AG10803 (cell line): Measurements from ENCODE around the gene FEM1C.

Experiments used
- DNase-seq: peaks from one replicate; pipeline ENCODE4 v3.0.0; 2010; ENCODE audit warnings: low read depth
- H3K4me3 ChIP-seq: 2 replicates; pipeline ENCODE4 v1.5.1; 2011; ENCODE audit warnings: mild to moderate bottlenecking, low read length, control low read depth
- TF ChIP-seq, protein P1 (sequence below): conservative IDR thresholded peaks from 2 replicates; pipeline ENCODE4 v1.5.1; 2011; ENCODE audit warnings: mild to moderate bottlenecking, low read length, control low read depth, inconsistent platforms

FEM1C gene

DNA sequence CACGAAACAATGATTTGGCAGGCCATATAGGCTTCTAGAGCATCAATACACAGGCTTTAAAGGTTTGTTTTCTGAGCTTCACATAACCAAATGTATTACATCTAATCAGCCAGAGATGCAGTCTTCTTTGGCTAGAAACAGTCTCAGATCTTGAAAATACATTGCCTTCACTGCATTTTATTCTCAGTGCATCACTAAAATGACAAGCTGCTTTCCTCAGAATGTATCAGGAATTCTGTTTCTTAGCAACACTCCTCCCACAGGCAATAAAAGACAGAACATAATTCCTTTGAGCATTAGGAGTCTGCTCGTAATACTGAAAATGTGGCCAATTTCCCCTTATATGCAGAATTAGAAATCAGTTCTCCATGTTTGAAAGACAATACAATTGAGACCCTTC, 36.9 kb downstream of the FEM1C start:
- no peak overlapping the region for H3K4me3 ChIP-seq
- TF ChIP-seq, protein P1, sequence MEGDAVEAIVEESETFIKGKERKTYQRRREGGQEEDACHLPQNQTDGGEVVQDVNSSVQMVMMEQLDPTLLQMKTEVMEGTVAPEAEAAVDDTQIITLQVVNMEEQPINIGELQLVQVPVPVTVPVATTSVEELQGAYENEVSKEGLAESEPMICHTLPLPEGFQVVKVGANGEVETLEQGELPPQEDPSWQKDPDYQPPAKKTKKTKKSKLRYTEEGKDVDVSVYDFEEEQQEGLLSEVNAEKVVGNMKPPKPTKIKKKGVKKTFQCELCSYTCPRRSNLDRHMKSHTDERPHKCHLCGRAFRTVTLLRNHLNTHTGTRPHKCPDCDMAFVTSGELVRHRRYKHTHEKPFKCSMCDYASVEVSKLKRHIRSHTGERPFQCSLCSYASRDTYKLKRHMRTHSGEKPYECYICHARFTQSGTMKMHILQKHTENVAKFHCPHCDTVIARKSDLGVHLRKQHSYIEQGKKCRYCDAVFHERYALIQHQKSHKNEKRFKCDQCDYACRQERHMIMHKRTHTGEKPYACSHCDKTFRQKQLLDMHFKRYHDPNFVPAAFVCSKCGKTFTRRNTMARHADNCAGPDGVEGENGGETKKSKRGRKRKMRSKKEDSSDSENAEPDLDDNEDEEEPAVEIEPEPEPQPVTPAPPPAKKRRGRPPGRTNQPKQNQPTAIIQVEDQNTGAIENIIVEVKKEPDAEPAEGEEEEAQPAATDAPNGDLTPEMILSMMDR, result no peak
- peak; percentile 82 for DNase-seq

DNA sequence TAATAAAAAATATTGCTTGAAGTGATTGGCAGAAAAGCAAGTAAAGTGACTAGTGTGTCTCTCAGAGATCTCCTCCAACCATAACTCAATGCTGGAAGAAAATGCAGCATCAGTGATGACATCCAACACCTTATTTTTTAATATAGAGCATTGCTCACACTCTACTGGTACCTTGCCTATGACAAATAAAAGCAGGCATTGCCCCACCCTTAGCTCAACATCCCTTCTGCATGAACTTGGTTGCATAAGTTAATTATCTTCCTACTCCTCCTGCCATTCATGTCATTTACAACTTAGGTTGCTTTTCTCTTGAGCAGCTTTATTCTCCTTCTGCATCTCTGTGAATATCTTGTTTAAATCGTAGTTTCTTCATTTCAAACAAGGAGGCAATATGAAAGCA, 41.2 kb downstream of the FEM1C start:
- no peak for DNase-seq
- no peak overlapping the region for H3K4me3 ChIP-seq
- TF ChIP-seq, protein P1, result no peak

- no peak overlapping the region for H3K4me3 ChIP-seq
- no peak for DNase-seq
- TF ChIP-seq, protein P1, result no peak
These were observed 42.9 kb downstream of the FEM1C start for GRCh38 chr5:115501464-115502210.

GRCh38 chr5:115500225-115500624, 44.4 kb downstream of the FEM1C start:
- TF ChIP-seq, protein P1, result no peak
- no peak overlapping the region for H3K4me3 ChIP-seq
- DNase-seq, result no peak

DNA sequence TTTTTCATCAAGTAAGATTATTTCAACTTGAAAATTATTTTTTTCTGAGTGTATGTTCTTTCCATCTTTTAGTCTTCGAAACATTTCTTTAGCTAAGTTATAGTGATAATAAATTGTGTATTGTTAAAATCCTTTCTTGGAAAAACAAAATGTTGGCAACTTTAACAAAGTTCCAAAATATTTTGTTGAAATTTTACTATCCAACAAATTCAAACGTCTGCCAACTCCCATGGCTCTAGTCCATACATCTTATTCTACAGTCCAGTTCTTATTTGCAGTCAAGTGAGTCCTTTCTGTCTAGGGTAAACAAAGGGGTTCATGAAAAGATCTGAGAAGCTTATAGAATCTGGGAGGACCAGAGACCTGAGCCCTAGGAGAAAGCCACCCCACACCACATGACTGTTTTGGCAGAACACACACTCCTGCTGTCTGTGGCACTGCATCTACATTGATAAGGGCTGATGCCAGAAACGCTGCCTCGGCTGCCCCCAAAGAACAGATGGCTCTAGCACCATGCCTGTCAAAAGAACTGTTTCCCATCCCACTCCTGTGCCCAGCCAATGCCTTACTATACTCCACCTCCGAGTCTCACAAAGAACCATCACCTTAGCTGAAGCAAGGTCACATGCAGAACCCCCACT, 47.5 kb downstream of the FEM1C start:
- TF ChIP-seq, protein P1, result no peak
- H3K4me3 ChIP-seq, result no peak overlapping the region
- DNase-seq, result no peak

GRCh38 chr5:115494570-115495289, 49.8 kb downstream of the FEM1C start:
- TF ChIP-seq, protein P1, result no peak
- DNase-seq, result peak; percentile 27
- H3K4me3 ChIP-seq, result no peak overlapping the region
